ENCODE measurements around the gene DPEP1.
A peak's percentile ranks its signal among the peaks of the same experiment; 100 is the strongest.
"Not testable (repeated sequence)": the region's sequence is repeated elsewhere in the genome, so short reads cannot be mapped to it uniquely, and the experiment has no call there.

DPEP1 gene

DNA sequence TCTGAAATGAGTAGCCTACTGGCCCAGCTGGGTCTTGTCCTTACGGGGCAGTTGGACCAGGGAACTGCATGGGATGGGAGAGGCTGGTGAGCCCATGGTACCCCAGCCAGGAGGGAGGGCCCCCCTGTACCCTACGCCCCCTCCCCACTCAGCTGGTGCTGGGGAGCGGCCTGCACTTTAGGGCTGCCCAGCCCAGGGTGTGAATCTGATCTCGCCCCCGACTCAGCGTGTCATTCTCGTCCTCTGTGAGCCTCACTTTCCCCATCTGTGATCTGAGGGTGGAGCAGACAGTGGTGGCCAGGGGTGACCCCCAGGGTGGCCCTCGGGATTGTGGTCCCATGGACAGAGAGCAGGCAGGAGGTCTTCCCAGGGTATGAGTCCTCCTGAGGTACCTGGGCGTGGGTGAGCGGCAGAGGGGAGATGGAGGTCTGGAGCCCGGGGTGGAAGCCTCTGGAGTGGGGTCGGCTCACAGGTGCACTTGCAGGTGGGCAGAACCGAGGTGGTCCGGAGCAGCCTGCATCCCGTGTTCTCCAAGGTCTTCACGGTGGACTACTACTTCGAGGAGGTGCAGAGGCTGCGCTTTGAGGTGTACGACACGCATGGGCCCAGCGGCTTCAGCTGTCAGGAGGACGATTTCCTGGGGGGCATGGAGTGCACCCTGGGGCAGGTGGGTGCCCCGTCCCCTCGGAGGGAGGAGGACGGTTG, 36.2 kb upstream of the DPEP1 start:
- DNase-seq (ENCODE audit: low spot score) (no peak), FAIRE-seq (no peak)

DNA sequence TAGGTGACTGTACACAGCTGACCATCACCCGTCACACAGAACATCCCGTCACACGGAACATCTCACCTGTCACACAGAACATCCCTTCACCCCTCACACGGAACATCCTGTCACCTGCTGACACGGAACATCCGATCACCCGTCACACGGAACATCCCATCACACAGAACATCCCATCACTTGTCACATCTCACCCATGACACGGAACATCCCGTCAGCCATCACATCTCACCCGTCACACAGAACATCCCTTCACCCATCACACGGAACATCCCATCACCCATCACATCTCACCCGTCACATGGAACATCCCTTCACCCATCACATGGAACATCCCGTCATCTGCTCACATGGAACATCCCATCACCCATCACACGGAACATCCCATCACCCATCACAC, 34.1 kb upstream of the DPEP1 start:
- no peak for DNase-seq (ENCODE audit: low spot score)
- FAIRE-seq: no peak

DNA sequence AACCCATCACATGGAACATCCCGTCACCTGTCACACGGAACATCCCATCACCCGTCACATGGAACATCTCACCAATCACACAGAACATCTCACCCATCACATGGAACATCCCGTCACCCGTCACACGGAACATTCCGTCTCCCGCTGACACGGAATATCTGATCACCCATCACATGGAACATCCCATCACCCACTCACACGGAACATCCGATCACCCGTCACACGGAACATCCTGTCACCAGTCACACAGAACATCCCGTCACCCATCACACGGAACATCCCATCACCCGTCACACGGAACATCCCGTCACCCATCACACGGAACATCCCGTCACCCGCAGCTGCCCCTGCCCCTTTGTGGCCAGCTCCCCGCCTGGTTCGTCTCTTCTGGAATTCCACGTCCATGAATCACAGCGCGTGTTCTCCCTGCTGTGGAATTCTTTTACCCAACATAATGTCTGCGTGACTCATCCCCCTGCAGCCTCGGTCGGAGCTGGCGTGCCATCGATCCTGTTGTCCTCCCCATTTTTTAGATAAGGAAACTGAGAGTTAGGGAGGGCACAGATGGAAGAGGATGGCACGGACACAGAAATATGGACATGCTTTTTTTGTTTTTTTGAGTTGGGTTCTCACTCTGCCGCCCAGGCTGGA, 32.3 kb upstream of the DPEP1 start:
- FAIRE-seq: no peak

DNA sequence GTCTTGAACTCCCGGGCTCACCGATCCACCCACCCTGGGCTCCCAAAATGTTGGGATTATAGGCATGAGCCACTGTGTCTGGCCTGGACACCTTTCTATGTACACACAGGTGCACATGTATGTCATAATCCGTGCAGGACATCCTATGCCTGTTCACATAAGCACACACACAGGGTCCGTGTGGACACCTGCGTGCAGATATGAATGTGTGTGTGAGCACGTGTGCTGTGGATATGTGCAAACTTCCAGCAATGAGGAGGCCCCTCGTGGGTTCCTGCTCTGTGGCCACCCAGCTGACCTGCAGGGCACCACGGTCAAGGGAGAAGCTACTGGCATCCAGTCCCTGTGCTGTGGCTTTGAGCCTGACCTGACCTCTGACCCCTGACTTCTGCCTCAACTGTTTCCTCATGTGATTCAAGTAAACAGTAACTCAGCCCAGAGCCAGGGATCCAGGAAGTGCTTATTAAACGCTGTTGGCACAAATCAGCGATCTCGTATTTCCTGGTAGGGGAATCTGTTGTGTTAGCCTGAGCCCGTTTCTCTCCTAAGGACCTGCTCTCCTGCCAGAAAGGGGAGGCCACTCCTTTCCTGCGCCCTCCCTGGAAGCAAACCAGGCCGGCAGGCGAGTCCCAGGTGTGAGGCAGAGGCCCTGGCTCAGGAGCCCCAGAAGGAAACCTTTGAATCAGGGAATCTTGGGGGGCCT, 31.4 kb upstream of the DPEP1 start:
- peak; percentile 50 for FAIRE-seq
- DNase-seq (ENCODE audit: low spot score): no peak

More for the DNA sequence above, 32.3 kb upstream of the DPEP1 start:
- DNase-seq (ENCODE audit: low spot score): peak; percentile 92

DNA sequence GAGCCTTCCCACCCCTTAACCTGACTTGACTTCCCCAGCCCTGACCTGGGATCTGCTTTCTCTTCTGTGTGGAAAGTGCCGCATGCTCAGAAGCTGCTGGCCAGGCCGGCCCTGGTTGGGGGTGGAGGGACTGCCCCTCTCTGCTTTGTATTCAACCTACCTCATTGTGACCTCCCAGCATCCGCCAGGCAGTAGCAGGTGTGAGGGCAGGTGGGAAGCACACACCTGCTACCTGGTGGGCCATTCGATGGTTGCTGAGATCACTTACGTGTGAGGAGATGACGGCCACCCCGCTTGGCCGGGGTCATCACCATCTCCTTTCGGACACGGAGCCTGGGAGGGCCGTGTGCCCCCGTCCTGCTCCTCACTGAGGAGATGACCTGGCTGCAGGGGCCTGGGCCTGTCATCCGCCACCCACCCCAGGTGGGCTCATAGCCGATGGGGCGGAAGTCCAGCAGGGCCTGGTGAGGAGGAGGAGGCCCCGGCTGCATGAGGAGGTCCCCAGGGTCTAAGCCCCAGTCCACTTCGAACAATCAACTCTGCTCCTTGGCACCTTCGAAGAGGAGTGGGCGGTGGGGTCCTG, 30.7 kb upstream of the DPEP1 start:
- no peak for DNase-seq (ENCODE audit: low spot score)
- no peak for FAIRE-seq

DNA sequence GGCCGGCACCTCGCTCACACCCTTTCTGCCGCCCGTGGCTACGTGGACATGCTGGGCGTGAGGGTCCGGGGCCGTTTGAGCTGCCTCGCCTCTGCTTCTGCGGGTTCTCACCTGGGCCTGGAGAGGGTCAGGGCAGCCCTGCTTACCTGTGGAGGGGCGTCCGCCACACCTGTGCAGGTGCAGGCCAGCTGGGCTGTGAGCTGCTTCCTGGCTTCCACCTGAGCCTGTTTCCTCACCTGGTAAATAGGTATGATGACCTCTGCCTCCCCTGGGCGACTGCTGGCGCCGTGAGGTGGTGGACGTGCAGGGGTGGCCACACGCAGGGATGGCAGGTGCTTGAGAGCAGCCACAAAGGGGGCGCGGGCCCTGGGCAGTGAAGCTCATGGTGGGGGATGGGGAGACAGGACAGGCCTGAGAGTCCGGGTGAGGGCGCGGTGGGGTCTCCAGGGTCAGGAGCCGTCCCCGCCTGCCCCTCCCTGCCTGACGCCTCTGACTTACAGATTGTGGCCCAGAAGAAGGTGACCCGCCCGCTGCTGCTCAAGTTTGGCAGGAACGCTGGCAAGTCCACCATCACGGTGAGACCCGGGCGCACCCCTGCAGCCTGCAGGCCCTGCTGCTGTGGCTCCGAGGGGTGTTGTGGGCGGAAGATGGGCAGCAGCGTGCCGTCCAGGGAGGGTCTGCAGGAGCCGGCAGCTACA, 30.1 kb upstream of the DPEP1 start:
- no peak for DNase-seq (ENCODE audit: low spot score)
- FAIRE-seq: no peak

DNA sequence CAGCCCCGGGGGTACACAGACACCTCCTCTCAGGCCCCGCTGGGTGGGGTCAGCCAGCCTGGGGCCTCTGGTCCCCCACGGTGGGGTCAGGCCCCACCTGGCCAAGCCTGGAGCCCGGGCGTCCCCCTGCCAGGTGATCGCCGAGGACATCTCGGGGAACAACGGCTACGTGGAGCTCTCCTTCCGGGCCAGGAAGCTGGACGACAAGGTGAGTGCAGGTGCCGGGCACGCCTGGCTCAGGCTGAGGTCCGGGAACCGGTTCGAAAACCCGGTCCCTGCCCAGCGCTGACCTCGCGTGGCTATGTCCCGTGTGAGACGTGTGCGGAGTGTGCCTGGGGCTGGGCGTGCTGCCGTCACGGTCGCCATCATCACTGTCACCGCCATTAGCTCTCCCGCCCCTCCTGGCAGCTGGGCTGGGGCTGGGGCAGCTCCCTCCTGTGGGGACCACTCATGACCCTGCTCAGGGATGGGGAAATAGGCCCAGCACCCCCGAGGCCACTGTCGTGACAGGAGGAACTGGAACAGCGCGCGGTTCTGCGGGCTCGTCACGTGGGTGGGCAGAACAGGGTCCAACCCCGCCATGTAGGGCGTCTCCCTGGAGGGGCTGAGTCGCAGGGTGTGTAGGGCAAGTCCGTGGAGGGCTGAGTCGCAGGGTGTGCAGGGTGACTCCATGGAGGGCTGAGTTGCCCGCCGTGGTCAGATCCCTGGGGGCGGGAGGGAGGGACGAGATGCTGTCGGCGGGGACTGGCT, 29.4 kb upstream of the DPEP1 start:
- FAIRE-seq (peak; percentile 35), DNase-seq (ENCODE audit: low spot score) (no peak)

DNA sequence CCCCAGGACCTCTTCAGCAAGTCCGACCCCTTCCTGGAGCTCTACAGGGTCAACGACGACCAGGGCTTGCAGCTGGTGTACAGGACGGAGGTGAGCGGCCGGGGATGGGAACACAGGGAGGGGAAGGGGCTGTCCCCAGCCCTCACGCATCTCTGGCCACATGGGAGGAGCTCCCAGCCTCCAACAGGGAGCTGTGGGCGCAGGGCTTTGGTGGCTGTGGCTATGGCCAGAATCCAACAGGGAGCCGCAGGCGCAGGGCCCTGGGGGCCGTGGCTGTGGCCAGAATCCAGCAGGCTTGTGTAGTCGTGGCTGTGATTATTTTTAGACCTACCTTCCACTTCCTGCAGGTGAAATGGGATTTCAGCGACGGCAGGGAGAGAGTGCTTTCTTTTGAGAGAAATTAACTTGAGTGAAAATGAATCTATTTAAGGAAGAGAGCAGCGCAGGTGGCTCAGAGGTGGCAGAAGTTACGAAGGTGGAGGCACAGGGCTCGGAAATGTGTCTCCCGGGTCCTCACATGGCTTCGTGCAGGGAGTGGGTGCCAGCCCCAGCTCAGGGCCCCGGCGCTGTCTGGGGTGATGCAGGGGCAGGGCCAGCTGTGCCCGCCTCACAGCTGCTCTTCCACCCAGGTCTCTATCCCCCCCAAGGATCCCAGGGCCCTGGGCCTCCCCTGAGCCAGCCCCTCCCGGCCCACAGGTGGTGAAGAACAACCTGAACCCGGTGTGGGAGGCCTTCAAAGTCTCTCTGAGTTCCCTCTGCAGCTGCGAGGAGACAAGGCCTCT, 28.5 kb upstream of the DPEP1 start:
- FAIRE-seq: no peak
- DNase-seq (ENCODE audit: low spot score): peak; percentile 53

DNA sequence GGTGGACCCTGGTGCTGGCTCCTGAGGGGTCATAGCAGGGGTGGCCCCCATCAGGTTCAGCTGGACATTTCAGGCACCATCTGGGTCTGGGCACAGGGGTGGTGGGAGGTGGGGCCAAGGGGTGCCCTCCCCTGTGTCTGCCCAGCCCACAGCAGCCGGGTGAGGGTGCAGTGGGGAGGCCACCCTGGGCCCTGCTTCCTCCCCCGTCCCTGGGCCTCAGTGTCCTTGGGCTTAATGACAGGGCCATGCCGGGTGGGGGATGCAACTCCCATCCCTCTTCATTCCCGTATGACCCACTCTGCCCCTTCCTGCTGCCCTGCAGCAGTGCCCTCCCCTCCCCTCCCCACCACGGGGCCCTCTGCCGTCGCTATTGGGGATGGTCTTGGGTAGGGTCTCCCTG, 27.2 kb upstream of the DPEP1 start:
- FAIRE-seq (no peak), DNase-seq (ENCODE audit: low spot score) (no peak)

DNA sequence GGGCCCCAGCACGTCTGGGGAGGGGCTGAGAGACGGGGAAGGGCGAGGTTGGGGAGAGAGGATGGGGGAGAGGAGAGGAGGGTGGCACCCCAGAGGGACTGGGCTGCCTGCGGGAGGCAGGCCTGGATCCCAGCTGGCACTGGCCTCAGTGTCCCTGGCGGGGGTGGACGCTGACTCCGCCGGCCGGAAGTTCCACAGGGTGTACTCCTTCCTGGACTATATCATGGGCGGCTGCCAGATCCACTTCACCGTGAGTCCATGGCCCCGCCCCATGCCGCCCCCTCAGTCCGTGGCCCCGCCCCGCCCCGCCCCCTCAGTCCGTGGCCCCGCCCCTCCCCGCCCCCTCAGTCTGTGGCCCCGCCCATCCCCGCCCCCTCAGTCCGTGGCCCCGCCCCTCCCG, 26.6 kb upstream of the DPEP1 start:
- peak; percentile 74 for DNase-seq (ENCODE audit: low spot score)
- no peak for FAIRE-seq

DNA sequence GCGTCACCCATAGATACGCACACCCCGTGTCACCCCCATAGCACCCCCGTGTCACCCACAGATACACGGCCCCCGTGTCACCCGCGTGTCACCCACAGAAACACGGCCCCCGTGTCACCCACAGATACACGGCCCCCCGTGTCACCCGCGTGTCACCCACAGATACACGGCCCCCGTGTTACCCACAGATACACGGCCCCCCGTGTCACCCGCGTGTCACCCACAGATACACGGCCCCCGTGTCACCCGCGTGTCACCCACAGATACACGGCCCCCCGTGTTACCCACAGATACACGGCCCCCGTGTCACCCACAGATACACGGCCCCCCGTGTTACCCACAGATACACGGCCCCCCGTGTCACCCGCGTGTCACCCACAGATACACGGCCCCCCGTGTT, 25.8 kb upstream of the DPEP1 start:
- DNase-seq (ENCODE audit: low spot score); FAIRE-seq: not testable (repeated sequence)

DNA sequence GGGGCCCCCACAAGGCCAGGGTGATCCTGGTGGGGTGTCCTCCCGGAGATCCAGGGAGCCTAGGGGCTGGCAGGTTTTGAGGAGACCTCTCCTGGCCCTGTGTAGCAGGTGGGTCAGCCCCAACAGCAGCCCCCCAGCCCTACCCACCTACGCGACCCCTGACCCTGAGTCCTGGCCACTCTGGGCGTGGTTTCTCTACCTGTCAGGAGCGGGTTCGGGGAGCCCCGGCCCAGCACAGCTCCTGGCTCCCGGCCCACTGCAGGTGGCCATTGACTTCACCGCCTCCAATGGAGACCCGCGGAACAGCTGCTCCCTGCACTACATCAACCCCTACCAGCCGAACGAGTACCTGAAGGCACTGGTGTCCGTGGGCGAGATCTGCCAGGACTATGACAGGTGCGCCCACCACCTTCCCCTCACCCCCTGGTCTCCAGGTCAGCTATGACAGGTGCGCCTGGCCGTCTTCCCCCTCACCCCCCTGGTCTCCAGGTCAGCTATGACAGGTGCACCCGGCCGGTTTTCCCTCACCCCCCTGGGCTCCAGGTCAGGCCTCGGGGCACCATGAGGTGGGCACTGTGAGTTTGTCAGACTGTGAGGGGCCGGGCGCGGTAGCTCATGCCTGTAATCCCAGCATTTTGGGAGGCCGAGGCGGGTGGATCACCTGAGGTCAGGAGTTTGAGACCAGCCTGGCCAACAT, 24.9 kb upstream of the DPEP1 start:
- DNase-seq (ENCODE audit: low spot score): no peak
- FAIRE-seq: no peak

DNA sequence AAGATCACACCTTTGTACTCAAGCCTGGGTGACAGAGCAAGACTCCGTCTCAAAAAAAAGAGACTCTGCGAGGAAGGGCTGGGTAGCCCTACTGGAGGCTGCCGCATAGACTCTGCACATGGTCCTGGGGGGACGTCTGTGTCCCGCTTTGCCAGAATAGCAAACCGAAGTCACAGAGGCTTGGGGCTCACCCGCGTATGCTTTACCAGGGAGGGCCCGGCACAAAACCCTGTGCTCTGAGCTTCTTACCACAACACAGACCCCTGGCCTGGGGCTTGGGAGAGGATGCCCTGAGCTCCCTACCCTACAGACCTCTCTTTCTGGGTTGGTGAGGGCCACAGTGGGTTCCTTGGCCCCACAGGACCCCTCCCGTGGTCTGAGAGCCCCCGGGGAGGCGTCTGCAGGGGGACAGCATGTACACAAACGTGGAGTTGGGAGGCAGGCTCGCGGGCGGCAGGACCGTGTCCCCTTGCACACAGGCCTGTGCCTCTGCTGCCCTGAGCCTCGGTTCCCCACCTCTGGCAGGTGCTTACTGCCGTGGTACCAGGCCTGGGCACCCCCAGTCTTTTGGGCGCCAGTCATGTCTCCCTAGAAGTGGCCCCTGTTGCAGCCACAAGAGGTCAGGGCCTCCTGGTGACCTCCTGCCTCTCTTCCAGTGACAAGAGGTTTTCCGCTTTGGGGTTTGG, 24.1 kb upstream of the DPEP1 start:
- no peak for FAIRE-seq
- no peak for DNase-seq (ENCODE audit: low spot score)

DNA sequence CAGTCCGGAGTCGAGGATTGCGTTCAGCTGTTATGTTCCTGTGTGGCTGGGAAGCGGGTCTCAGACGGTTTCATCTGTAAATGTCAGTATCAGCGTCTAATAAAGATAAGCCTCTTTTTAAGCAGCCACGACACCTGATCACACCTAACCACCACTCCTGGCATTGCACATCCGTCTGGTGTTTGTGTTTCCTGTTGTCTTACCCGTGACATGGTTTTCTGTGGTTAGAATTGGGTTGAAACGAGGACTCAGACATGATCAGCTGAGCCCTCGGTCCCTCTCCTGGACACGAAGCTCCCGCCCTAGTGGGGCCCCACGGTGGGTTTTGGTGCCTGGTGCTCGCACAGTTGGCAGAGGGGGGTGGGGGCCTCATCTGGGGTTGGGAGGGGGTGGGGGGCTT, 19.6 kb upstream of the DPEP1 start:
- FAIRE-seq (peak; percentile 53), DNase-seq (ENCODE audit: low spot score) (no peak)

DNA sequence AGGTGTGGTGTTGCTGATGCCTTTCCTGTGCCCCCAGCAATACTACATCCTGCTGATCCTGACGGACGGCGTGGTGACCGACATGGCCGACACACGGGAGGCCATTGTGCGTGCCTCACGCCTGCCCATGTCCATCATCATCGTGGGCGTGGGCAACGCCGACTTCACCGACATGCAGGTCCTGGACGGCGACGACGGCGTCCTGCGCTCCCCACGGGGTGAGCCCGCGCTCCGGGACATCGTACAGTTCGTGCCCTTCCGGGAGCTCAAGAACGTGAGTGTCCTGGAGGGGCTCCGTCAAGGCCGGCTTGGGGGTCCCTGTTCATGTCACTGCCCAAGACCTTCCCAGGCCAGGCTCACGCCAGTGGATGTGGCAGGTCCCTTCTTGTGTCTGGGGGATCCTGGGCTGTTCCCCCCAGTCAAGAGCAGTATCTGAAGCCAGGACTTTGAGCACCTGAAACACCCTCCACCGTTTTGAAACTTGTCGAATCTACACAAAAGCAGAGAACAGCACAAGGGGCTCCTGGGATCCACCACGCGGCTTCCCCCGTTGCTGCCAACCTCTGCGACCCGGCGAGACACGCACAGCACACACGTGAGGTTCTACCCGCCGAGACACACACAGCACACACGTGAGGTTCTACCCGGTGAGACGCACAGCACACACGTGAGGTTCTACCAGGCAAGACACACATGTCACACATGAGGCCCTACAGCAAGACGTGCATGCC, 17.9 kb upstream of the DPEP1 start:
- DNase-seq (ENCODE audit: low spot score) (no peak), FAIRE-seq (peak; percentile 74)

DNA sequence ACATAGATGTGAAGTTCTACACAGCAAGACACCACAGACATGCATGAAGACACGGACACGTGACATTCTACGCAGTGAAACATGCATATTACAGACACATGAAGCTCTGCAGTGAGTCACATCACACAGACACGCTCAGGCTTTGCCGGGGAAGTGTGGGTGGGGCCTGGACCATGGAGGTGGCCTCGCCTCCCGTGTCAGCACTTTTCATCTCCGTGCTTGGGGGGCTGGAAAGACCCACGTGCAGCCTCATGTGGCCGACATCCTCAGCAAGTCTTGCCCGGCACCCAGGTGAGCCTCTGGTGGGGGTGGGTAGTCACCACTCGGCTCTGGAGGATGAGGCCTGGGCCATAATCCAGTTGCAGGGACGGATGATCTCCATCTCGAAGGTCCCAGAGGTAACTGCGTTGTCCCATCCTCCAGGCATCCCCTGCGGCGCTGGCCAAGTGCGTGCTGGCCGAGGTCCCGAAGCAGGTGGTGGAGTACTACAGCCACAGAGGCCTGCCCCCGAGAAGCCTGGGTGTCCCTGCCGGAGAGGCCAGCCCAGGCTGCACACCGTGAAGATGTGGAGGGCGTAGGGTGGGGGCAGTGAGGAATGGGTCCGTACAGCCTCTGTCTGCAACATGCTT, 17.3 kb upstream of the DPEP1 start:
- DNase-seq (ENCODE audit: low spot score): no peak
- no peak for FAIRE-seq

DNA sequence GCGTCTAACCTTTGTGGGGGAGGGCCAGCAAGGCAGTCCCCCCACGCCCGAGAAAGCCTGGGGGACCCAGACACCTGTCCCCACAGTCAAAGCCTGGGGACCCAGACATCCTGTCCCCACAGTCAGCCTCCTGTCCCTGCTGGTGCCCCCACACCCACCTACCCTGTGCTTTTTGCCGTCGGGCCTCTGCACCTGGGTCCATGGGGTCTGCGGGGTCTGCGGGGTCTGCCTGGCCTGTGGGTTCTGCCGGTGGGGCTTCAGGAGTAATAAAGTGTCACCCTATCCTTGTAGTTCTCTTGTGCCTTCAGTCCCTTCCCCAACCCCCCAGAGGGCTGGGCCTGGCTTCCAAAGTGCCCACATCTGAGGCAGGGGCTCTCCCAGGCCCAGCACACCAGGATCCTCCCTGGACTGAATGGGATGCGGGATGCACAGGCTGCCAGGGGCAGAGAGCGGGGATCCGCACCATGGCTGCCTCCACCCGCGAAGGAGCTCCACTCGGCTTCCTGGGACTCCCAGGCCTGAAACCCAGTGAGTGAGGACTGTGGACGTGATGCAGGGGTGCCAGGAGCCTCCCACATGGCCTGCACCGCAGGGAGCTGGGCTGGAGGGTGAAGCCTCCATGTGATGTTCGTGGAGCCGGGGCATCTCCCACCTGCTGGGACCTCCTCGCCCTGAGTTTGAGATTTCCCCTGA, 16.3 kb upstream of the DPEP1 start:
- no peak for FAIRE-seq

More for the DNA sequence above, 16.3 kb upstream of the DPEP1 start:
- DNase-seq (ENCODE audit: low spot score): no peak

All from urothelium cell line (cell line).